ENCODE results near the gene BMPR1A. TPM values are rescaled to one million over a fixed set of nuclear protein-coding genes. Genes with fewer than 3 reads are reported as not detected.
"Not testable (repeated sequence)": the region's sequence is repeated elsewhere in the genome, so short reads cannot be mapped to it uniquely, and the experiment has no call there.

Gene BMPR1A
- polyA plus RNA-seq, 2 of the 4 experiments (the other 2 are of a cell fraction): 25.5 to 39.0 TPM

- H3K4me1 ChIP-seq; DNase-seq (ENCODE audit: low read depth in 1 of 2, low spot score in 1 of 2); FAIRE-seq; H3K27ac ChIP-seq; H3K4me3 ChIP-seq; H3K4me2 ChIP-seq; ATAC-seq; POLR2A ChIA-PET; H3K9me3 ChIP-seq: not testable (repeated sequence)
- WGBS (ENCODE audit: missing lambda C conversion rate): 79% methylated on average over 4 of the region's 4 CpGs
- CTCF ChIA-PET: interaction anchor here (1.5 kb wide), 1 partner anchor 39 kb away, joined by 3 read pairs; no protein-coding TSS in a partner anchor
Measured at GRCh38 chr10:86735278-86735677, 21.1 kb upstream of the BMPR1A start.

- no peak for DNase-seq (ENCODE audit: low read depth in 1 of 2, low spot score in 1 of 2)
- Histone ChIP-seq H3K4me1 (no peaks in the 10 kb centered on the region), H3K9me3 (no peaks in the 10 kb centered on the region), H3K4me3 (no peak overlapping the region), H3K4me2 (no peak overlapping the region), H3K27ac (no peak overlapping the region)
- ChIA-PET CTCF (interaction anchor here (0.6 to 1.4 kb wide), 2 partner anchors 11 to 19 kb away, joined by 3 to 8 read pairs; no protein-coding TSS in a partner anchor), POLR2A (interaction anchor here (0.6 kb wide), 1 partner anchor 158 kb away, joined by 3 read pairs; no protein-coding TSS in a partner anchor)
- no peak for FAIRE-seq
- TF ChIP-seq RFX5 (IDR thresholded peaks at IDR 0.05) (no peak), SMC3 (IDR thresholded peaks at IDR 0.05) (no peak), RNF2 (IDR thresholded peaks at IDR 0.05; ENCODE audit: borderline replicate concordance, low read depth) (no peak), ZSCAN20 (CRISPR knock-in tag; IDR thresholded peaks at IDR 0.05) (no peak), USF2 (IDR thresholded peaks at IDR 0.05) (no peak), CHD4 (IDR thresholded peaks at IDR 0.05; ENCODE audit: borderline replicate concordance) (no peak), FOSL2 (IDR thresholded peaks at IDR 0.05) (no peak), FOSL2 (CRISPR knock-in tag; IDR thresholded peaks at IDR 0.05) (no peak), PHF8 (IDR thresholded peaks at IDR 0.05; ENCODE audit: borderline replicate concordance, low read depth) (no peak), ZC3H11A (IDR thresholded peaks at IDR 0.05) (no peak), FOSB (CRISPR knock-in tag; IDR thresholded peaks at IDR 0.05) (no peak), RCOR1 (IDR thresholded peaks at IDR 0.05; ENCODE audit: low read depth, low read length) (no peak), HOXB5 (CRISPR knock-in tag; IDR thresholded peaks at IDR 0.05) (no peak)
- ATAC-seq: no peak
- 100% methylated on average over 1 of the region's 1 CpG for WGBS (ENCODE audit: missing lambda C conversion rate)
Measured at GRCh38 chr10:86742230-86742629, 14.2 kb upstream of the BMPR1A start.

GRCh38 chr10:86744067-86744725 lies 12.2 kb upstream of the BMPR1A start:
- no peak for DNase-seq (ENCODE audit: low read depth in 1 of 2, low spot score in 1 of 2)
- Histone ChIP-seq H3K27ac (no peak overlapping the region), H3K9me3 (no peaks in the 10 kb centered on the region), H3K4me2 (no peak overlapping the region), H3K4me3 (no peak overlapping the region), H3K4me1 (peaks cover 9% of the 10 kb centered on the region)
- ATAC-seq: no peak
- WGBS (ENCODE audit: missing lambda C conversion rate): 89% methylated on average over 7 of the region's 7 CpGs
- ChIA-PET CTCF (interaction anchor here (0.7 to 1.1 kb wide), 2 partner anchors 156 to 463 kb away, joined by 3 read pairs; no protein-coding TSS in a partner anchor), POLR2A (no interaction called here)
- TF ChIP-seq USF2 (IDR thresholded peaks at IDR 0.05) (no peak), POLR2A (IDR thresholded peaks at IDR 0.05; ENCODE audit: low read length) (no peak), TP53 (CRISPR knock-in tag; IDR thresholded peaks at IDR 0.05) (no peak), MAZ (IDR thresholded peaks at IDR 0.05; ENCODE audit: borderline replicate concordance, low read depth, low read length) (no peak), HOXB5 (CRISPR knock-in tag; IDR thresholded peaks at IDR 0.05) (no peak), CEBPB (IDR thresholded peaks at IDR 0.05) (no peak), JUNB (IDR thresholded peaks at IDR 0.05) (no peak), EHMT2 (IDR thresholded peaks at IDR 0.05; ENCODE audit: low read depth) (no peak), EP300 (IDR thresholded peaks at IDR 0.05) (no peak), MYC (IDR thresholded peaks at IDR 0.05; ENCODE audit: borderline replicate concordance, low read length) (no peak), GATA3 (IDR thresholded peaks at IDR 0.05; ENCODE audit: borderline replicate concordance) (no peak), RCOR1 (IDR thresholded peaks at IDR 0.05; ENCODE audit: low read depth, low read length) (no peak), NFE2L2 (conservative IDR thresholded peaks at IDR 0.05; ENCODE audit: low read length) (no peak), BHLHE40 (IDR thresholded peaks at IDR 0.05; ENCODE audit: low read depth, low read length) (no peak), REST (IDR thresholded peaks at IDR 0.05) (no peak), FOSB (CRISPR knock-in tag; IDR thresholded peaks at IDR 0.05) (no peak), CHD2 (IDR thresholded peaks at IDR 0.05; ENCODE audit: low read length, partially characterized antibody) (no peak), FOSL2 (IDR thresholded peaks at IDR 0.05) (no peak), FOSL2 (CRISPR knock-in tag; IDR thresholded peaks at IDR 0.05) (no peak)
- FAIRE-seq: no peak
